Muscle of leg (tissue), 11 donors: Measurements from ENCODE around the gene LGMN. TPM values are rescaled to one million over a fixed set of nuclear protein-coding genes. Genes with fewer than 3 reads are reported as not detected.
A peak's percentile ranks its signal among the peaks of the same experiment; 100 is the strongest.

Experiments
- DNase-seq: peaks from one replicate; pipeline ENCODE4 v3.0.0; 2013
- H3K27ac ChIP-seq: one replicate; pipeline ENCODE4 v1.5.1; 2013; ENCODE audit warnings: mild to moderate bottlenecking, low read length, control low read depth
- H3K27me3 ChIP-seq: one replicate; pipeline ENCODE4 v1.6.1; 2013; ENCODE audit warnings: low read length; ENCODE audit not compliant: control insufficient read depth, insufficient read depth
- H3K36me3 ChIP-seq: one replicate; pipeline ENCODE4 v1.6.1; 2013; ENCODE audit warnings: low read length; ENCODE audit not compliant: control insufficient read depth, insufficient read depth
- H3K4me1 ChIP-seq: one replicate; pipeline ENCODE4 v1.6.1; 2013; ENCODE audit warnings: low read length; ENCODE audit not compliant: control insufficient read depth, insufficient read depth
- H3K4me3 ChIP-seq: one replicate; pipeline ENCODE4 v1.5.1; 2013; ENCODE audit warnings: low read length, control low read depth
- H3K9me3 ChIP-seq: replicated peaks from 2 replicates; pipeline ENCODE4 v1.6.1; 2013; ENCODE audit warnings: low read depth, low read length; ENCODE audit not compliant: control insufficient read depth
- WGBS: methylation state at CpG from one replicate; pipeline ENCODE4 v1.1.5; 2013; ENCODE audit warnings: missing lambda C conversion rate; ENCODE audit not compliant: insufficient coverage; 5-methylcytosine and 5-hydroxymethylcytosine counted together
- polyA plus RNA-seq, 8 donors: library from polyadenylated mRNA; unstranded; fragments of 120-200 nt; gene quantifications; one replicate each; pipeline versions ENCODE4 v1.2.1 to v1.2.3, GENCODE V29; 2013; ENCODE audit warnings: inconsistent platforms in 1 of 8, low replicate concordance in 1 of 8; ENCODE audit not compliant: insufficient read length in 8 of 8, insufficient read depth in 1 of 8
- total RNA-seq: library from RNA; stranded (reverse); fragments of 120-200 nt; gene quantifications from one replicate; pipeline ENCODE4 v1.2.4, GENCODE V29; 2013

LGMN gene
- total and polyA plus RNA-seq, 9 donors: 60.1 to 104 (median 91.9) TPM

DNA sequence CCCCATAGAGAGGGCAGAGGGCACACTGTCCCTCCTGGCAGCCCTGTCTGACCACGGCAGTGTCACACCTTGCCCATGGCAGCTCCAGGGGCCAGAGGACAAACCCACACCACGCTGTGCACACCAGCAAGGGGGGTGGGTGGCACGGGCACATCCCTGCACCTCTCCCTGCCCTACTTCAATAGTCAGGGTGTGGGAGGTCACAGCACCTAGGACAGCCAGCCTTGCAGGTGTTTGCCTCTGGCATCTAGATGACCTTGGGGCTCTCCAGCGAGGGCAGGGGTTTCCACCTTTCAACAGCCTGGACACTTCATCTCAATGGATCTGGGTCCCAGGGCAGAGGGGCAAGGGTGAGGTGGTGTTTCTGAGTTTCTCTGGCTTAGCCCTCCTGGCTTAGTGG lies 69.2 kb downstream of the LGMN start:
- H3K27ac ChIP-seq: no peak overlapping the region
- DNase-seq: no peak
- no peaks in the 10 kb centered on the region for H3K27me3 ChIP-seq
- peaks cover 34% of the 10 kb centered on the region for H3K36me3 ChIP-seq
- no peak overlapping the region for H3K4me3 ChIP-seq
- WGBS: no CpG with 5 or more reads among the region's 4 CpGs
- H3K9me3 ChIP-seq: no peaks in the 10 kb centered on the region
- peaks cover 8% of the 10 kb centered on the region for H3K4me1 ChIP-seq

DNA sequence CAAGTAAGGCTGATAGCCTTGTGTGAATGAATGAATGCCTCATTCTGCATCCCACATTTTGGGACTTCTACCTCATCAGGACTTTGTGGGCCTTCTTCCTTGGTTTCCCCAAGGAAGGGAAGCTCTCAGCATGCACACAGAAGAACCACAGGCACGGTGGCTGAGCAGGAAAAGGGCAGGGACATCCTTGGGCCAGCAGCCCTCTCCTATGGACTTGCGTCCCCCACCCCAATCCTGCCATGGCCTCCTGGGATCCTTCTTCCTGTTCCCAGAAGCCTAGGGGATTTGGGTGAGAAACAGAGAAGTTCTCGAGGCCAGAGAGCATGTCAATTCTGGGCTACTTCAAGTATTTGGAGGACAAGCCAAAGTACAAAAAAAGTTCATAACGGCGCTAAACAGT lies 69.7 kb downstream of the LGMN start:
- no peaks in the 10 kb centered on the region for H3K9me3 ChIP-seq
- peaks cover 35% of the 10 kb centered on the region for H3K36me3 ChIP-seq
- H3K27me3 ChIP-seq: no peaks in the 10 kb centered on the region
- DNase-seq: no peak
- no peak overlapping the region for H3K4me3 ChIP-seq
- H3K27ac ChIP-seq: no peak overlapping the region
- 82% methylated on average over 2 of the region's 5 CpGs for WGBS
- peaks cover 8% of the 10 kb centered on the region for H3K4me1 ChIP-seq

DNA sequence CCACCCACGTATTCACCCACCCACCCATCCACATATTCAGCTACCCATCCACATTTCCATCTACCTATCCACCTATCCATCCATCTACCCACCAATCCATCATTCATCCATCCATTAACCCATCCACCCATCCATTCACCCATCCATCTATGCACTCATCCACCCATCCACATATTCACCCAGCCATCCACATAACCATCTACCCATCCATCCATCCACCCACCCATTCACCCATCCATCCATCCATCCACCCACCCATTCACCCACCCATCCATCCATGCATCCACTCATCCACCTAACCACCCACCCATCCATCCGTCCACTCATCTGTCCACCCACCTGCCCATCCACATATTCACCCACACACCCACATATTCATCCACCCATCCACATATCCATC lies 70.5 kb downstream of the LGMN start:
- Histone ChIP-seq H3K27me3 (no peaks in the 10 kb centered on the region), H3K9me3 (no peaks in the 10 kb centered on the region), H3K27ac (no peak overlapping the region), H3K36me3 (peaks cover 40% of the 10 kb centered on the region), H3K4me1 (peaks cover 8% of the 10 kb centered on the region), H3K4me3 (no peak overlapping the region)
- WGBS: 93% methylated on average over 2 of the region's 2 CpGs
- DNase-seq: no peak

DNA sequence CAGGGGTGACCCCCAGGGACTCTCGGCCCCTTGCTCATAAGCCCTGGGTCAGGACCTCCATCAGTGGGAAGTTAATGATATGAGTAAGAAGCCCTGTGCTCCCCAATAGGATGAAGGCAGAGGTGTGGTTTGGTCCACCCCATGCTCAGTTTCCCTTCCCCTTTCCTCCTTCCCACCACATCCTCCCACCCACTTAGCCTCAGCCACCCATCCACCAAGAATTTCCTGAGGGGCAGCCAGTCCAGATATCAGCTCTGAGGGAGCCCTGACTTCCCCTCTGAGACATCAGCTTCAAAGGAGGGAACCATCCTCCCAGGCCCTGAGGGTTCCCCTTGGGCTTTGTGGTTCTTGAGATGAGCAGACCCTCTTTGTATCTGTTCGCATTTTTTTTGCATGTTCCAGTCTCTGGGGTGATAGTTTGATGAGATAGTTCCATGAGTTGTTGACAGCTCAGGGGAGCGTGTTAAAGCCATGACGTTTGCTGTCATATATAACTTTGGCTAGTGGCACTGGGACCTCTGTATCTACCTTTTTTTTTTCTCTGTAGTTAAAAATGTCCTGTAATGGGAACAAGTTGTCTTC lies 71.2 kb downstream of the LGMN start:
- WGBS: no CpG with 5 or more reads among the region's 4 CpGs
- DNase-seq: peak; percentile 45
- Histone ChIP-seq H3K4me1 (peaks cover 8% of the 10 kb centered on the region), H3K27me3 (no peaks in the 10 kb centered on the region), H3K9me3 (no peaks in the 10 kb centered on the region), H3K36me3 (peaks cover 35% of the 10 kb centered on the region), H3K27ac (no peak overlapping the region), H3K4me3 (no peak overlapping the region)

DNA sequence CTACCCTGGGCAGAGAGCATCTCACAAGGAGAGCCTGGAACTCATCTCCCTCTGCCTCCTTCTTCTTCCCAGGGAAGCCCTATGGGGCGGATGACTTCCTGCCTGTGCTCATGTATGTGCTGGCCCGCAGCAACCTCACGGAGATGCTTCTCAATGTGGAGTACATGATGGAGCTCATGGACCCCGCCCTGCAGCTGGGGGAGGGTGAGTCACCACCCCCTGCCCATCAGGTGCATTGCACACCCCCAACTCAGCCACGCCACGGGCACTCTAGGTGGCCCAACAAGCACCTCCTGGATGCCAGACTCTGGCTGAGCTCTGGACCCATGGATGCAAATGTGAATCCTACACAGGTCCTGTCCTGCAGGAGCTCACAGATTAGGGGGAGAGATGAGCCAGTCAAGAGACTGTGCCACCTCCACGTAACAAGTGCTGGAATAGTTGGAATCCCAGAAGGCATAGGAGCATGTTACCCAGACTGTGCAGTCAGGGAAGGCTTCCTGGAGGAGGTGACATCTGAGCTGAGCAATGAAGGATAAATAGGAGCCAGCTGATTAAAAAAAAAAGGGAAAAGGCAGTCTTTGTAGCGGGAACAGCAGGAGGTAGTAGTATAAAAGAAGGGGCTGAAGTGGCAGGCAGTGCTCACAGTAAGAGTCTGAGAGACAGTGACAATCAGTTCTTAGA lies 71.9 kb downstream of the LGMN start:
- Histone ChIP-seq H3K4me3 (no peak overlapping the region), H3K9me3 (no peaks in the 10 kb centered on the region), H3K4me1 (peaks cover 8% of the 10 kb centered on the region), H3K27me3 (no peaks in the 10 kb centered on the region), H3K36me3 (peaks cover 34% of the 10 kb centered on the region), H3K27ac (no peak overlapping the region)
- WGBS: 89% methylated on average over 7 of the region's 8 CpGs
- DNase-seq: no peak

DNA sequence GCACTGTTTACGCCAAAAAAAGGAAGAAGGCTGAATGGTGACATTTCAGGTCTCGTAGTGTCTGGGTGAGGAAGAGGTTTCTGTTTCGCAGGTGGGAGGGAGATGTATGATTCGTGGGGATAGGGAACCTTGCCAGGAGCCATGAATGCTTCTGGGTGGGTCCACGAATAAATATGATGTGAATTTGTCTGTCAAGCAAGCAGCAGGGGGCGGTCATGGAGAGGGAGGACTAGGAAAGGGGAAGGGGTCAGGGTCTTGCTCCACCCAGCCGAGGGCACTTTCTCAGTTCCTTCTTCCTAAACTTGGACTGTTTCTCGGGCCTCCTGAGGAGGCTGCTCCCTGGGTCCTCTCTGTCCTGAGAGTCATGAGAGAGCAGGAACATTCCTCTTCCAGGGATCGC lies 72.5 kb downstream of the LGMN start:
- H3K27me3 ChIP-seq: no peaks in the 10 kb centered on the region
- DNase-seq: no peak
- 59% methylated on average over 6 of the region's 9 CpGs for WGBS
- peaks cover 31% of the 10 kb centered on the region for H3K36me3 ChIP-seq
- peaks cover 8% of the 10 kb centered on the region for H3K4me1 ChIP-seq
- no peak overlapping the region for H3K4me3 ChIP-seq
- H3K27ac ChIP-seq: no peak overlapping the region
- H3K9me3 ChIP-seq: no peaks in the 10 kb centered on the region

DNA sequence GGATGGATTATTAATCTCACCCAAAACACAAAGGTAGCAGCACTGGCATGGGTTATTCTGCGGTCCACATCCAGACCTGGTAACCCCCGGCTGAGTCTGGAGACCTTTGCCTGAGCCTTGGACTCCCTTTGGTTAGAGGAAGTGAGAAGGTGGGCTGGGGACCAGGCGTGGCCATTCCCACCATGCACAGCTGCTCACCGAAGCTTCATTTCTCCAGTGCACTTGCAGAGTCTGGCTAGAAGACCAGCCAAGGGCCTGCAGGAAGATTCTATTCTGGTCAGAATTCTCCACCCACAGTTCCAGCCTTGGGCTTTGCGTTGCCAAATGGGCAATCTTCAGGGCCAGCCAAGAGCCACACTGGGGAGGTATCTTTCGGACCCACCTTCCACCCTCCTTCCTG lies 73.0 kb downstream of the LGMN start:
- Histone ChIP-seq H3K36me3 (peaks cover 31% of the 10 kb centered on the region), H3K27ac (no peak overlapping the region)
- WGBS: 50% methylated on average over 2 of the region's 6 CpGs

DNA sequence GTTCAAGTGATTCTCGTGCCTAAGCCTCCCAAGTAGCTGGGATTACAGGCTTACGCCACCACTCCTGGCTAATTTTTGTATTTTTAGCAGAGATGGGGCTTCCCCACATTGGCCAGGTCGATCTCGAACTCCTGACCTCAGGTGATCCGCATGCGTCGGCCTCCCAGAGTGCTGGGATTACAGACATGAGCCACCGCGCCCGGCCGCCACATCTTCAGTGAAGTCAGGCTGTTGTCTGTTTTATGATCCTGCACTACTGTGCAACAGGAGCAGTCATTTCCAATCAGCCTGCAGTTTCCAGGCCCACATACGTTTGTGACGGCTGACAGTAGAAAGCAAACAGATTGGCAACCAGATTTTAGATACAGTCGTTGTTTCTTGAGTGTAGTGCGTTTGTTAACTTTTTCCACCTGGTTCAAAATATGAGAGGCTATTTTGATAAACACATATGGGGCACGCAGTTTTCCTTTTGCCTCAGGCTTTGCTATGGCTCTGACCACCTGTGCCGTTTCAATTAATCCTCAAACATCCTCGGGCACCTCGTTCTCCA lies 74.8 kb downstream of the LGMN start:
- peaks cover 21% of the 10 kb centered on the region for H3K4me1 ChIP-seq
- H3K27me3 ChIP-seq: no peaks in the 10 kb centered on the region
- H3K4me3 ChIP-seq: no peak overlapping the region
- 75% methylated on average over 13 of the region's 19 CpGs for WGBS
- H3K27ac ChIP-seq: no peak overlapping the region
- no peak for DNase-seq
- no peaks in the 10 kb centered on the region for H3K9me3 ChIP-seq
- peaks cover 23% of the 10 kb centered on the region for H3K36me3 ChIP-seq

More for the DNA sequence above, 73.0 kb downstream of the LGMN start:
- Histone ChIP-seq H3K27me3 (no peaks in the 10 kb centered on the region), H3K9me3 (no peaks in the 10 kb centered on the region), H3K4me3 (no peak overlapping the region), H3K4me1 (peaks cover 10% of the 10 kb centered on the region)
- no peak for DNase-seq

DNA sequence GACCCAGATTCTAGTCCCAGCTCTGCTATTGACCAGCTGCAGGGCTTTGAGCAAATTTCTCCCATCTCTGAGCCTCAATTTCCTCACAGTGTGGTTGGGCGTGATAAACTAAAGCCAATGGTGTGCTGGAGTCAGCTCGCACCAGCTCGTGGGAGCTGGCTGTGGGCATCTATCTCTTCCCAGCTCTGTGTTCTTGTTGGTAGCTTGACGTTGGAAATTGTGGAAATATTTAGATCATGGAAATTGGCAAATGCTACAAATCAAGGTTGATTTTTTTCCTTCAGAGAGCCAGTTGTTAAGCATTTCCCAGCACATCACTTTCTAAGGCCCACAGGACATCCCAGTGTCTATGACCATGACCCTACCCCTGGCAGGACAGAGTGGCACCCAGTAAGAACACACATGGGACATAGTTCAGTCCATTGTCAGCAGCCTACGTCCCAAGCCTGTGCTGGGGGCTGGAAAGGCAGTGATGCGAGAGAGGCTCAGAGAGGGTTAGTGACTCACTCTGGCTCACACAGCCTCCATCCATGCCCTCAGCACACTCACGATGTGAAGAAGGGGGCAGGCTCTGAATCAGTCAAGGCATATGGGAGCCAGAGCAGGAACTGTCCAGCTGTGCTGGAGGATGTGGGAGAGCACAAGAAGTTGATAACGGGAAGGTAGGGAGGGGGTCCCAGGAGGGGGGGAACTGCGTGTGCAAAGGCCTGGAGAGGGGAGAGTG lies 77.6 kb downstream of the LGMN start:
- Histone ChIP-seq H3K4me3 (no peak overlapping the region), H3K27me3 (no peaks in the 10 kb centered on the region), H3K4me1 (peaks cover 18% of the 10 kb centered on the region), H3K36me3 (peaks cover 21% of the 10 kb centered on the region), H3K27ac (peak overlapping the region; percentile 66), H3K9me3 (peaks cover 2% of the 10 kb centered on the region)
- DNase-seq: peak; percentile 61
- WGBS: 50% methylated on average over 2 of the region's 9 CpGs

DNA sequence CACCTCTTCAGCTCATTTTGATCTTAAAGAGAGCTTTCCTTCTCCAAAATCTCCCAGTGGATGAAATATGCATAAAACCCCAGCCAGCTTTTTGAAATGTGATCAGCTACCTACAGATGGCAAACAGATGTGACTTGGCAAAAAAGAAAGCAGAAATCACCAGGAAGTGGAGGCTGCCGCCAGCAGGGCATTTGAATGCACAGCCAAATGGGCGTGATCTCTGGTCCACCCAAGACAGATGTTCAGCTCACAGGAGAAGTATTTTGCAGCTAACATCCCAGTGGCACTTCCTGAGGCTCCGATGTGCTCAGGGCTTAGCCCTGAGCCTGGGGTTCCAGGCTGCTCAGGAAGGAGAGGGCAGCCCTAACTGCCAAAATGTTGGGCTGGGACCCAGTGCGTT lies 78.3 kb downstream of the LGMN start:
- no peak overlapping the region for H3K4me3 ChIP-seq
- peak; percentile 82 for DNase-seq
- H3K27ac ChIP-seq: peak overlapping the region; percentile 66
- H3K4me1 ChIP-seq: peaks cover 18% of the 10 kb centered on the region
- H3K27me3 ChIP-seq: no peaks in the 10 kb centered on the region
- H3K36me3 ChIP-seq: peaks cover 21% of the 10 kb centered on the region
- peaks cover 2% of the 10 kb centered on the region for H3K9me3 ChIP-seq
- 6% methylated on average over 4 of the region's 4 CpGs for WGBS
